Astrocyte (in vitro differentiated cells and primary cell): ENCODE data around the gene MAPRE2. TPM values are rescaled to one million over a fixed set of nuclear protein-coding genes. Genes with fewer than 3 reads are reported as not detected.

Experiments
- DNase-seq: peaks from one replicate; pipeline ENCODE4 v3.0.0-alpha.2; 2010; ENCODE audit warnings: low read depth
- FAIRE-seq: peaks from 2 replicates; lab custom pipeline; 2011; peaks lifted over from hg19 to GRCh38; lab: Jason Lieb, UNC
- H2AFZ ChIP-seq: 2 replicates; pipeline ENCODE4 v1.6.0; 2012; ENCODE audit warnings: low read depth, low read length, inconsistent platforms
- H3K27ac ChIP-seq: 2 replicates; pipeline ENCODE4 v1.5.1; 2011; ENCODE audit warnings: low read depth, low read length, inconsistent platforms
- H3K27me3 ChIP-seq: 2 replicates; pipeline ENCODE4 v1.6.0; 2011; ENCODE audit warnings: low read length, inconsistent platforms; ENCODE audit not compliant: insufficient read depth
- H3K36me3 ChIP-seq: 2 replicates; pipeline ENCODE4 v1.5.1; 2011; ENCODE audit warnings: low read length, inconsistent platforms; ENCODE audit not compliant: insufficient read depth
- H3K4me1 ChIP-seq: 2 replicates; pipeline ENCODE4 v1.5.1; 2011; ENCODE audit warnings: low read length, inconsistent platforms; ENCODE audit not compliant: insufficient read depth
- H3K4me2 ChIP-seq: 2 replicates; pipeline ENCODE4 v1.6.0; 2012; ENCODE audit warnings: low read length, inconsistent platforms
- H3K4me3 ChIP-seq: 2 replicates; pipeline ENCODE4 v1.5.1; 2011; ENCODE audit warnings: low read depth, mild to moderate bottlenecking, low read length, inconsistent platforms; ENCODE audit not compliant: insufficient read depth
- H3K79me2 ChIP-seq: 2 replicates; pipeline ENCODE4 v1.6.0; 2012; ENCODE audit warnings: mild to moderate bottlenecking, low read length, inconsistent platforms; ENCODE audit not compliant: insufficient read depth
- H3K9ac ChIP-seq: 2 replicates; pipeline ENCODE4 v1.6.0; 2012; ENCODE audit warnings: mild to moderate bottlenecking, low read length, inconsistent platforms
- H3K9me3 ChIP-seq: 2 replicates; pipeline ENCODE4 v1.5.1; 2012; ENCODE audit warnings: low read depth, mild to moderate bottlenecking, low read length, inconsistent platforms; ENCODE audit not compliant: insufficient read depth
- H4K20me1 ChIP-seq: 2 replicates; pipeline ENCODE4 v1.6.0; 2012; ENCODE audit warnings: low read length, inconsistent platforms; ENCODE audit not compliant: insufficient read depth
- H3K27ac Mint-ChIP-seq: one replicate; pipeline ENCODE4 v1.8.0; 2021; ENCODE audit warnings: mild to moderate bottlenecking, mixed read lengths; ENCODE audit not compliant: unreplicated experiment
- H3K27me3 Mint-ChIP-seq: one replicate; pipeline ENCODE4 v1.8.0; 2021; ENCODE audit warnings: low read depth, mixed read lengths; ENCODE audit not compliant: unreplicated experiment
- H3K36me3 Mint-ChIP-seq: one replicate; pipeline ENCODE4 v1.8.0; 2021; ENCODE audit warnings: low read depth, mixed read lengths; ENCODE audit not compliant: unreplicated experiment
- H3K4me1 Mint-ChIP-seq: one replicate; pipeline ENCODE4 v1.8.0; 2021; ENCODE audit warnings: low read depth, mixed read lengths; ENCODE audit not compliant: unreplicated experiment
- H3K4me3 Mint-ChIP-seq: one replicate; pipeline ENCODE4 v1.8.0; 2021; ENCODE audit warnings: mild to moderate bottlenecking, moderate library complexity, mixed read lengths; ENCODE audit not compliant: unreplicated experiment
- H3K9me3 Mint-ChIP-seq: one replicate; pipeline ENCODE4 v1.8.0; 2021; ENCODE audit warnings: mild to moderate bottlenecking, mixed read lengths; ENCODE audit not compliant: unreplicated experiment
- EZH2 ChIP-seq: IDR thresholded peaks from 2 replicates; pipeline ENCODE4 v1.6.1; 2012; ENCODE audit warnings: mild to moderate bottlenecking, low read length, inconsistent platforms; ENCODE audit not compliant: insufficient read depth
- total RNA-seq: library from RNA; stranded (reverse); gene quantifications from 2 replicates; pipeline ENCODE4 v1.2.1, GENCODE V29; 2021
- TF ChIP-seq, protein P1 (sequence below): IDR thresholded peaks from 2 replicates; pipeline ENCODE4 v1.5.1; 2011; ENCODE audit warnings: low read depth, mild to moderate bottlenecking, inconsistent platforms, low read length, moderate library complexity; ENCODE audit not compliant: insufficient read depth

MAPRE2 gene
- total RNA-seq, 1 donor from 2014 or later, result 33.8 TPM

DNA sequence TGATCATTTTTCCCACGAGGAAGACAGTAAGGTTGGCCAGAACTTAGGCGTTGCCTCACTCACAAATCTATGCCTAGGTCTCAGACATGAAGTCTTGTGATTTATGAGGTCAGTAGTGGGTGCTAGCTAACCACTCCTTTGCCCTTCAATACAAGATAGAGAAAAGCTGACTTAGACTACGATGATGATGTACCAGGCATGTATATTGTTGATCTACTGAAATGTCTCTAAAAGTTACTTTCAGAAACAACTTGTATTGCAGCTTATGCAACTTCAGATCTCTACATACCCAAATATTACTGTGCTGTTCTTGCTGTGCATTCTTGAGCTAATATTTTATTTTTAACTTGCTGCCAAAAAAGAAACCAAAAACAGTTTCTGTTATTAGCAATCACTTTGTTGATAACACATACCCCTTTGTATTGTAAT lies 30.6 kb downstream of the MAPRE2 start:
- FAIRE-seq (peak; percentile 13), DNase-seq (peak; percentile 11)
- Histone ChIP-seq H3K4me2 (no peak overlapping the region), H2AFZ (no peak overlapping the region), H3K4me3 (no peak overlapping the region), H3K79me2 (no peaks in the 10 kb centered on the region), H3K4me1 (peaks cover 6% of the 10 kb centered on the region), H4K20me1 (no peaks in the 10 kb centered on the region), H3K27ac (no peak overlapping the region), H3K27me3 (no peaks in the 10 kb centered on the region), H3K9me3 (no peaks in the 10 kb centered on the region), H3K9ac (no peak overlapping the region), H3K36me3 (no peaks in the 10 kb centered on the region)
- Mint-ChIP-seq H3K9me3 (no peaks in the 10 kb centered on the region), H3K27me3 (no peaks in the 10 kb centered on the region), H3K27ac (peak overlapping the region; percentile 68), H3K4me1 (peaks cover 23% of the 10 kb centered on the region), H3K36me3 (peaks cover 5% of the 10 kb centered on the region), H3K4me3 (no peak overlapping the region)
- TF ChIP-seq, protein P1, sequence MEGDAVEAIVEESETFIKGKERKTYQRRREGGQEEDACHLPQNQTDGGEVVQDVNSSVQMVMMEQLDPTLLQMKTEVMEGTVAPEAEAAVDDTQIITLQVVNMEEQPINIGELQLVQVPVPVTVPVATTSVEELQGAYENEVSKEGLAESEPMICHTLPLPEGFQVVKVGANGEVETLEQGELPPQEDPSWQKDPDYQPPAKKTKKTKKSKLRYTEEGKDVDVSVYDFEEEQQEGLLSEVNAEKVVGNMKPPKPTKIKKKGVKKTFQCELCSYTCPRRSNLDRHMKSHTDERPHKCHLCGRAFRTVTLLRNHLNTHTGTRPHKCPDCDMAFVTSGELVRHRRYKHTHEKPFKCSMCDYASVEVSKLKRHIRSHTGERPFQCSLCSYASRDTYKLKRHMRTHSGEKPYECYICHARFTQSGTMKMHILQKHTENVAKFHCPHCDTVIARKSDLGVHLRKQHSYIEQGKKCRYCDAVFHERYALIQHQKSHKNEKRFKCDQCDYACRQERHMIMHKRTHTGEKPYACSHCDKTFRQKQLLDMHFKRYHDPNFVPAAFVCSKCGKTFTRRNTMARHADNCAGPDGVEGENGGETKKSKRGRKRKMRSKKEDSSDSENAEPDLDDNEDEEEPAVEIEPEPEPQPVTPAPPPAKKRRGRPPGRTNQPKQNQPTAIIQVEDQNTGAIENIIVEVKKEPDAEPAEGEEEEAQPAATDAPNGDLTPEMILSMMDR, result no peak
- no peak for TF ChIP-seq EZH2

DNA sequence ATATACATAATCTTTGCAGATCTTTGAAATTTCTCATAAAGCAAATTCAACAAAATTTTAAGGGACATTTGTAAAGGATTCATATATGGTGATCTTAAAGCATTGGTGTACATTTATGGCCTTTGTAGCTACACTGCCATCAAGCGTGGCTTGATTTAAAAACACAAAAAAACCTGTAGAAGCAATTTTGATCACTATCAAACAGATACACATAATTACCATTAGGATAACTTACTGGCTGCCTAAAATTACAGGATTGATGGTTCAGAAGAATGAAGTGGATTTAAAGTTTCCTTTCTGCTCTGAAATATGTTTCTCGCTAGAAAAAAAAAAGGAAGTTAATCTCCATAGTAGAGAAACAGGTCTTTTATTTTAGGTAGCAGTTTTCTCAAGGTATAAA lies 31.4 kb downstream of the MAPRE2 start:
- DNase-seq (no peak), FAIRE-seq (no peak)
- H3K36me3 Mint-ChIP-seq, result peaks cover 5% of the 10 kb centered on the region
- Histone ChIP-seq H3K4me1 (peaks cover 12% of the 10 kb centered on the region), H3K79me2 (no peaks in the 10 kb centered on the region), H3K9ac (no peak overlapping the region), H3K27me3 (no peaks in the 10 kb centered on the region), H2AFZ (no peak overlapping the region), H4K20me1 (no peaks in the 10 kb centered on the region), H3K9me3 (no peaks in the 10 kb centered on the region), H3K27ac (no peak overlapping the region), H3K36me3 (no peaks in the 10 kb centered on the region), H3K4me3 (no peak overlapping the region), H3K4me2 (no peak overlapping the region)
- no peak overlapping the region for H3K27ac Mint-ChIP-seq
- no peak overlapping the region for H3K4me3 Mint-ChIP-seq
- H3K27me3 Mint-ChIP-seq, result no peaks in the 10 kb centered on the region
- no peaks in the 10 kb centered on the region for H3K9me3 Mint-ChIP-seq
- H3K4me1 Mint-ChIP-seq, result peaks cover 29% of the 10 kb centered on the region
- no peak for TF ChIP-seq EZH2
- TF ChIP-seq, protein P1, result no peak

DNA sequence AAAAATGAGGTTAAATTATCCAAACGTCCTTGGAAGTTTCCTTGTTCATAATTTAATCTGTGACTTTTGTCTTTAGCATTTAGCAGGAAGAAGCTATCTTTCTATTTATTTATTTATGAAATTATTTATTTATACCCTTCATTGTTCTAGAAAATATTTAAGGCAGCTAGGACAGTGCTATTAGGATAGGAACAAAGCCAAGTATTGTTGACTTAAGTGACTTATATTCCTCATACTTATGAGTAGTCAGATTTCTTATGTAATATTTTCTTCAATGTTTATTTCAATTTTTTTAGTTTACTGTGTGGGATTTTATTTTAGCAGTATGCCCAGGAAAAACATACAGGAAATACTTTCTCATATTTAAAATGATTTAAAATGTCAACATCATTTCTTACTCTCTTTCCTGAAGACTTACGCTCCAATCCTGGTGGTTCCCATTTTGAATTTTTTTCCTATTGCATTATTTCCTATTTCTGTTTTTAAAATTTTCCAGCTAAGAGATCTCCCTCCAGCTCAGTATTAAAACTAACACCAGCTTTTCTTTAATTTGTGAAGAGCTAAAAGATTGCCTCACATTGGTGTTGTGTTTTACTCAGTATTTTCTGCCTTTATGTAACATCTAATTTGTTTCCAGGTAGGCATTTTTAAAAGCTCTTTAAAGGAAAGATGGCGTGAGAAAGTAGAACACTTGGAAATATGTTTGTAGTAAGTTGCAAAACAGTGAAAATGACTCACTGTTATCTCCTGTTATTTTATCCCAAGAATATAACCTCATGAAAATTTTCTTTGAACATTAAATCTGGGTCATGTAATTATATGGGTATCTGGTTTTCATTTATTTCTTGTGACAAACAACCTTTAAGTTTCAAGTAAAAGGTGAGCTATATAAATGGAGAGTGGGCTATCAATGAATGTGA lies 32.2 kb downstream of the MAPRE2 start:
- FAIRE-seq (no peak), DNase-seq (peak; percentile 49)
- Mint-ChIP-seq H3K4me1 (peaks cover 29% of the 10 kb centered on the region), H3K27ac (no peak overlapping the region), H3K36me3 (peaks cover 5% of the 10 kb centered on the region), H3K4me3 (no peak overlapping the region), H3K9me3 (no peaks in the 10 kb centered on the region), H3K27me3 (no peaks in the 10 kb centered on the region)
- peak overlapping the region; percentile 53 for H3K27ac ChIP-seq
- H4K20me1 ChIP-seq, result no peaks in the 10 kb centered on the region
- no peaks in the 10 kb centered on the region for H3K9me3 ChIP-seq
- H3K79me2 ChIP-seq, result no peaks in the 10 kb centered on the region
- no peak overlapping the region for H2AFZ ChIP-seq
- H3K4me3 ChIP-seq, result no peak overlapping the region
- peak overlapping the region; percentile 15 for H3K9ac ChIP-seq
- peaks cover 12% of the 10 kb centered on the region for H3K4me1 ChIP-seq
- TF ChIP-seq, protein P1, result no peak
- no peak for TF ChIP-seq EZH2
- H3K4me2 ChIP-seq, result peak overlapping the region; percentile 36
- H3K27me3 ChIP-seq, result no peaks in the 10 kb centered on the region
- H3K36me3 ChIP-seq, result no peaks in the 10 kb centered on the region
